ENCODE measurements around the gene ARHGAP26. TPM values are rescaled to one million over a fixed set of nuclear protein-coding genes. Genes with fewer than 3 reads are reported as not detected.

ARHGAP26 gene
- polyA plus RNA-seq, 1 donor from 2014 or later: 0.83 TPM

DNA sequence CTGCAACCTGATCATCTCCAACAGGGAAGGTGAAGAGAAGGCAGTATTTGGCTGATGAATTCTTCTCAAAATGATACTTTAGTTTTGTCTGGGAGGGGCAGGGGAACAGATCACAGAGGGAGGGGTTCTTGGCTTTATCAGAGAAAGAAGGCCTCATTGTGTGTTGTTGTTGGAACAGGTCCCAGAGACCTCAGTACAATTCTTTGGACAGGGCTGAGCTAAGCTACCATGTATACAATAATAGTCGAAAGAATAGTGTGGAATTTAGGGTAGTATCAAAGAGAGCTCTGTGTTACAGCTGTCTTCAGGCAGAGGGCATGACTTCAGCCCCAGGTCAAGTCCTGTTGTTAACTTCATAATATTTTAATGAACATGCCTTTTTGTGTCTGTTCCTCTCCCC, 39.9 kb downstream of the ARHGAP26 start:
- Histone ChIP-seq H3K36me3 (ENCODE audit: insufficient read depth, low read length) (no peaks in the 10 kb centered on the region), H3F3A (ENCODE audit: insufficient read depth, low read length, poor library complexity, severe bottlenecking) (no peaks in the 10 kb centered on the region), H3K9me2 (ENCODE audit: insufficient read depth, low read length) (no peaks in the 10 kb centered on the region), H3K9me3 (ENCODE audit: low read length) (no peaks in the 10 kb centered on the region), H2AFZ (ENCODE audit: low read depth, low read length) (no peak overlapping the region), H3K4me3 (ENCODE audit: low read length) (no peak overlapping the region), H3K27me3 (ENCODE audit: insufficient read depth, low read depth, low read length) (no peaks in the 10 kb centered on the region), H4K20me1 (ENCODE audit: insufficient read depth) (no peaks in the 10 kb centered on the region), H3K4me2 (ENCODE audit: low read length) (no peak overlapping the region), H3K27ac (ENCODE audit: low read length) (no peak overlapping the region), H3K9ac (ENCODE audit: low read length) (no peak overlapping the region), H3K79me2 (replicated peaks; ENCODE audit: insufficient read depth, low read length) (no peaks in the 10 kb centered on the region)
- TF ChIP-seq EZH2 (IDR thresholded peaks at IDR 0.05; ENCODE audit: borderline replicate concordance, insufficient read depth, low read length, poor library complexity, severe bottlenecking) (no peak), EP300 (conservative IDR thresholded peaks at IDR 0.05; ENCODE audit: poor library complexity, severe bottlenecking) (no peak), MXI1 (conservative IDR thresholded peaks at IDR 0.05; ENCODE audit: poor library complexity, severe bottlenecking) (no peak), RAD21 (conservative IDR thresholded peaks at IDR 0.05) (no peak), TAF1 (IDR thresholded peaks at IDR 0.05; ENCODE audit: low read depth) (no peak), SMC3 (conservative IDR thresholded peaks at IDR 0.05; ENCODE audit: poor library complexity) (no peak), REST (IDR thresholded peaks at IDR 0.05; ENCODE audit: borderline replicate concordance) (no peak), POLR2AphosphoS5 (IDR thresholded peaks at IDR 0.05) (no peak)

DNA sequence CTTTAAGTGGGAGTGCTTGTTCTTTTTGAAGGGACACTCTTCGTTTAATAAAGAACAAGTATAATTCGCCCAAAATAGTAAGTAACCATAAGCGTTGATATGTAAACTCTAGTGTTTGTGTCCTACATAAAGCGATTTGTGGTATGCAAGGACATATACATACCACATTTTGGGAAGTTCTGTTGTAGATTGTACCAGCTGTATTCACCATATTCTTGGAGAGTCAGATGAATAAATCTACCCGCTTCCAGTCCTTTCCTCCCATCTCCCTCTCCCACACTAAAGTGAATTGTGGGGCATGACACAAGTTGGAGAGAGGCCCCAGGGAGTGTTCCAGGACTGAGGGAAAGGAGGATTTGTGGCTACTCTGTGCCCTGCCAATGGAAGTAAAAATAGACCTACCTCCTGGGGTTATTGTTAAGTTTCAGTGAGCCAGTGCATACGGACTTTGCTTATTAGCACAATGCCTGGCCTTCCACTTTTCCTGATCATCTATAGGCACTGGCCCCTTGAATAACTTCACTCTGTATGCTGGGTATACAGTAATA, 40.6 kb downstream of the ARHGAP26 start:
- H3K4me2 ChIP-seq (ENCODE audit: low read length): no peak overlapping the region
- TF ChIP-seq EP300 (conservative IDR thresholded peaks at IDR 0.05; ENCODE audit: poor library complexity, severe bottlenecking) (no peak), EZH2 (IDR thresholded peaks at IDR 0.05; ENCODE audit: borderline replicate concordance, insufficient read depth, low read length, poor library complexity, severe bottlenecking) (no peak), POLR2AphosphoS5 (IDR thresholded peaks at IDR 0.05) (no peak)
- no peak overlapping the region for H3K27ac ChIP-seq (ENCODE audit: low read length)

DNA sequence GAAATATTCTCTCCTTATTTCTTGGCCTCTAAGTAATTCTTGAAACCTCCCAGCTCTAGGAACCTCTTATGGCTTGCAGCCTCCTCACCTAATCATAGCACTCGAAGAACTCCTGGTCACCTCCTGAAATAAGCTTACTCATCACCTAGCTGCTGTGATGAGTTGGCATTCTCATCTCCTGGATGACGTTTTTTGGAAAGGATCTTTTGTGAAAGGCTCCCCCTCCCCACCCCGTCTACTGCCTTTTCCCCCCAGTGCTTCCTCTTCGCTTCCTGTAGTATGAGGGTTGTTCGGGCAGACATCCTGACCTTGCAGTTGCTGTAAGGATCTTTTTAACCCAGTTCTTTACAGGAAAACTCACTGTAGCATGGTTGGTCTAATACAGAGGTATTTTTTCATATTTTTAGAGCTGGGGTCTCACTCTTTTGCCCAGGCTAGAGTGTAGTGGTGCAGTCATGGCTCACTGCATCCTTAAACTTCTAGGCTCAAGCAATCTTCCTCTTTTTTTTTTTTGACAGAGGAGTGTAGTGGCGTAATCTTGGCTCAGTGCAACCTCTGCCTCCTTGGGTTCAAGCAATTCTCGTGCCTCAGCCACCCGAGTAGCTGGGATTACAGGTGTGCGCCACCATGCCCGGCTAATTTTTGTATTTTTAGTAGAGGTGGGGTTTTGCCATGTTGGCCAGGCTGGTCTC, 41.8 kb downstream of the ARHGAP26 start:
- no peaks in the 10 kb centered on the region for H3F3A ChIP-seq (ENCODE audit: insufficient read depth, low read length, poor library complexity, severe bottlenecking)
- H3K79me2 ChIP-seq (replicated peaks; ENCODE audit: insufficient read depth, low read length): no peaks in the 10 kb centered on the region
- TF ChIP-seq EZH2 (IDR thresholded peaks at IDR 0.05; ENCODE audit: borderline replicate concordance, insufficient read depth, low read length, poor library complexity, severe bottlenecking) (no peak), RAD21 (conservative IDR thresholded peaks at IDR 0.05) (no peak), CTCF (IDR thresholded peaks at IDR 0.05; ENCODE audit: poor library complexity, severe bottlenecking) (no peak), REST (IDR thresholded peaks at IDR 0.05; ENCODE audit: borderline replicate concordance) (no peak), EP300 (conservative IDR thresholded peaks at IDR 0.05; ENCODE audit: poor library complexity, severe bottlenecking) (no peak), SMC3 (conservative IDR thresholded peaks at IDR 0.05; ENCODE audit: poor library complexity) (no peak)
- no peaks in the 10 kb centered on the region for H3K36me3 ChIP-seq (ENCODE audit: insufficient read depth, low read length)
- H3K27me3 ChIP-seq (ENCODE audit: insufficient read depth, low read depth, low read length): no peaks in the 10 kb centered on the region
- no peak overlapping the region for H3K4me2 ChIP-seq (ENCODE audit: low read length)
- H3K27ac ChIP-seq (ENCODE audit: low read length): no peak overlapping the region
- no peaks in the 10 kb centered on the region for H3K9me3 ChIP-seq (ENCODE audit: low read length)
- H4K20me1 ChIP-seq (ENCODE audit: insufficient read depth): no peaks in the 10 kb centered on the region
- H3K9ac ChIP-seq (ENCODE audit: low read length): no peak overlapping the region
- H3K9me2 ChIP-seq (ENCODE audit: insufficient read depth, low read length): no peaks in the 10 kb centered on the region
- H2AFZ ChIP-seq (ENCODE audit: low read depth, low read length): no peak overlapping the region
- no peak overlapping the region for H3K4me3 ChIP-seq (ENCODE audit: low read length)

More for the DNA sequence above, 40.6 kb downstream of the ARHGAP26 start:
- H3K4me3 ChIP-seq (ENCODE audit: low read length): no peak overlapping the region
- no peaks in the 10 kb centered on the region for H3K9me3 ChIP-seq (ENCODE audit: low read length)
- H3K27me3 ChIP-seq (ENCODE audit: insufficient read depth, low read depth, low read length): no peaks in the 10 kb centered on the region
- H2AFZ ChIP-seq (ENCODE audit: low read depth, low read length): no peak overlapping the region
- no peaks in the 10 kb centered on the region for H3F3A ChIP-seq (ENCODE audit: insufficient read depth, low read length, poor library complexity, severe bottlenecking)
- no peaks in the 10 kb centered on the region for H3K9me2 ChIP-seq (ENCODE audit: insufficient read depth, low read length)
- no peaks in the 10 kb centered on the region for H3K36me3 ChIP-seq (ENCODE audit: insufficient read depth, low read length)
- no peaks in the 10 kb centered on the region for H4K20me1 ChIP-seq (ENCODE audit: insufficient read depth)
- H3K79me2 ChIP-seq (replicated peaks; ENCODE audit: insufficient read depth, low read length): no peaks in the 10 kb centered on the region
- no peak overlapping the region for H3K9ac ChIP-seq (ENCODE audit: low read length)
